Peyer's patch (tissue), 4 donors: ENCODE results near the gene RNLS. TPM values are rescaled to one million over a fixed set of nuclear protein-coding genes. Genes with fewer than 3 reads are reported as not detected.

Source experiments
- DNase-seq, 3 donors: peaks; one replicate each; pipeline ENCODE4 v3.0.0-alpha.2; 2017 to 2019
- H3K27ac ChIP-seq, 4 donors: fragments of 200-600 bp; sonication (generic); one replicate each; pipeline ENCODE4 v1.5.1; 2016 to 2019
- H3K27me3 ChIP-seq, 2 donors: fragments of 200-600 bp; sonication (generic); one replicate each; pipeline ENCODE4 v1.5.1; 2019
- H3K36me3 ChIP-seq, 3 donors: fragments of 200-600 bp; sonication (generic); one replicate each; pipeline ENCODE4 v1.5.1; 2016 to 2019
- H3K4me1 ChIP-seq, 4 donors: fragments of 200-600 bp; sonication (generic); one replicate each; pipeline ENCODE4 v1.5.1; 2016 to 2019
- H3K4me3 ChIP-seq, 4 donors: fragments of 200-600 bp; sonication (generic); 1 replicate in 3 of 4; 2 replicates in 1 of 4; pipeline ENCODE4 v1.5.1; 2016 to 2019; ENCODE audit warnings: mild to moderate bottlenecking in 1 of 4
- H3K9me3 ChIP-seq, 4 donors: fragments of 200-600 bp; sonication (generic); one replicate each; pipeline ENCODE4 v1.5.1; 2016 to 2019; ENCODE audit warnings: mild to moderate bottlenecking in 1 of 4
- CTCF ChIP-seq, 6 experiments: fragments of 450-650 bp in 4 of 6; fragments of 200-600 bp in 2 of 6; sonication (generic) in 1 of 6; IDR thresholded peaks; one replicate each; pipeline ENCODE4 v1.5.1; 2017 to 2019; ENCODE audit warnings: antibody characterized with exemption in 6 of 6, mild to moderate bottlenecking in 3 of 6, moderate library complexity in 1 of 6
- POLR2A ChIP-seq, 2 donors: fragments of 450-650 bp; IDR thresholded peaks; one replicate each; pipeline ENCODE4 v1.5.1; 2017; ENCODE audit warnings: antibody characterized with exemption in 2 of 2, mild to moderate bottlenecking in 2 of 2, moderate library complexity in 2 of 2
- total RNA-seq, 4 donors: library from RNA; depleted of rRNA; stranded (reverse); fragments of >200 nt; gene quantifications; one replicate each; pipeline ENCODE4 v1.1.0, GENCODE V29; 2016

RNLS gene
- total RNA-seq, 4 donors from 2014 or later: 4.1 to 29.6 (median 22.6) TPM

- DNase-seq: no peak
- Histone ChIP-seq H3K9me3 (no peaks in the 10 kb centered on the region), H3K4me3 (no peak overlapping the region), H3K27ac (no peak overlapping the region), H3K4me1 (peaks cover 0 to 6% (median 0%) of the 10 kb centered on the region in 4 donors), H3K36me3 (no peaks in the 10 kb centered on the region), H3K27me3 (no peaks in the 10 kb centered on the region)
- TF ChIP-seq POLR2A (IDR thresholded peaks at IDR 0.05): no peak
- no peak for TF ChIP-seq CTCF (IDR thresholded peaks at IDR 0.05)
These were observed 333.7 kb downstream of the RNLS start for GRCh38 chr10:88249450-88249849.

GRCh38 chr10:88246675-88247074 lies 336.4 kb downstream of the RNLS start:
- H3K4me1 ChIP-seq: peaks cover 0 to 13% (median 6%) of the 10 kb centered on the region in 4 donors
- no peaks in the 10 kb centered on the region for H3K27me3 ChIP-seq
- H3K9me3 ChIP-seq: no peaks in the 10 kb centered on the region
- H3K4me3 ChIP-seq: no peak overlapping the region
- no peak overlapping the region for H3K27ac ChIP-seq
- DNase-seq: no peak
- H3K36me3 ChIP-seq: no peaks in the 10 kb centered on the region
- TF ChIP-seq POLR2A (IDR thresholded peaks at IDR 0.05) (no peak), CTCF (IDR thresholded peaks at IDR 0.05) (no peak)

GRCh38 chr10:88245974-88246511 lies 337.1 kb downstream of the RNLS start:
- TF ChIP-seq POLR2A (IDR thresholded peaks at IDR 0.05) (no peak), CTCF (IDR thresholded peaks at IDR 0.05) (no peak)
- no peak for DNase-seq
- no peak overlapping the region for H3K4me3 ChIP-seq
- no peaks in the 10 kb centered on the region for H3K9me3 ChIP-seq
- H3K4me1 ChIP-seq: peaks cover 0 to 13% (median 6%) of the 10 kb centered on the region in 4 donors
- no peaks in the 10 kb centered on the region for H3K36me3 ChIP-seq
- H3K27me3 ChIP-seq: no peaks in the 10 kb centered on the region
- H3K27ac ChIP-seq: no peak overlapping the region

- Histone ChIP-seq H3K4me1 (peaks cover 0 to 13% (median 6%) of the 10 kb centered on the region in 4 donors), H3K4me3 (no peak overlapping the region), H3K36me3 (no peaks in the 10 kb centered on the region), H3K27ac (no peak overlapping the region), H3K27me3 (no peaks in the 10 kb centered on the region), H3K9me3 (no peaks in the 10 kb centered on the region)
- DNase-seq: no peak
- TF ChIP-seq CTCF (IDR thresholded peaks at IDR 0.05): no peak
- no peak for TF ChIP-seq POLR2A (IDR thresholded peaks at IDR 0.05)
These were observed 338.1 kb downstream of the RNLS start for GRCh38 chr10:88244781-88245625.

- Histone ChIP-seq H3K4me1 (peaks cover 0 to 13% (median 6%) of the 10 kb centered on the region in 4 donors), H3K36me3 (no peaks in the 10 kb centered on the region), H3K27ac (peak overlapping the region in 3 of 4 donors; percentile 5 to 63 (median 57)), H3K9me3 (no peaks in the 10 kb centered on the region), H3K4me3 (peak overlapping the region in 1 of 4 donors; percentile 7), H3K27me3 (no peaks in the 10 kb centered on the region)
- DNase-seq: peak in 2 of 3 donors; percentile 72 to 79
- TF ChIP-seq CTCF (IDR thresholded peaks at IDR 0.05) (no peak), POLR2A (IDR thresholded peaks at IDR 0.05) (no peak)
These were observed 339.0 kb downstream of the RNLS start for GRCh38 chr10:88243836-88244730.
